Measurements from ENCODE around the gene FICD.

DNA sequence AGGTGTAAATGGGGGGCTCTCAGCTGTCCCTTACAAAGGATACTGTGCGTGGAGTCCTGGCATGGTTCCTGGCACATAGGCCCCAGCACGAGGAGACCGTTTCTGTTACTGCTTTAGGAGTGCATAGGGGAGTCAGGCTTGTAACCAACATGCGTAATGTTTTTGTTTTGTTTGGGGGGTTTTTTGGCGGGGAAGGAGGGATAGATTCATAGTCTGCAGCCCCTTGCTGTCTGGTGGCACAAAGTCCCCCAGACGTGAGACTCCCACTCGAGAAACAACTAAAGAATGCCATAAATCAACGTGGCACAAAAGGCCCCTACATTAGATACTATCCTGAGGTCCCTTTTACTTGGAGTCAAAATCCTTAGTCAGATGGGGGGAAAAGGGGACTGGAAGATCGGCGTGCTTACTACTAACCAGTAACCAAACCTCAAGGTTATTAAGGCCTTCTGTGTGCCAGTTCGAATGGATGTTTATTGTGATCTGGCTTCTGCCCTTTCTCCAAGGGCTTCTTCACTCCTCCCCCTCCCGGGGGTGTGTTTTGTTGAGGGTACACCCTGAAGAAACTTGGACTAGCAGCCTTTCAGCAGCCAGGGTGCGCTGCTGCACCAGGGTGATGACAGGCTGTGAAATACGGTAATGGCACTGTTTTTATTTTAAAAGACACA, 48.2 kb downstream of the FICD start:
- TF ChIP-seq, protein P1, sequence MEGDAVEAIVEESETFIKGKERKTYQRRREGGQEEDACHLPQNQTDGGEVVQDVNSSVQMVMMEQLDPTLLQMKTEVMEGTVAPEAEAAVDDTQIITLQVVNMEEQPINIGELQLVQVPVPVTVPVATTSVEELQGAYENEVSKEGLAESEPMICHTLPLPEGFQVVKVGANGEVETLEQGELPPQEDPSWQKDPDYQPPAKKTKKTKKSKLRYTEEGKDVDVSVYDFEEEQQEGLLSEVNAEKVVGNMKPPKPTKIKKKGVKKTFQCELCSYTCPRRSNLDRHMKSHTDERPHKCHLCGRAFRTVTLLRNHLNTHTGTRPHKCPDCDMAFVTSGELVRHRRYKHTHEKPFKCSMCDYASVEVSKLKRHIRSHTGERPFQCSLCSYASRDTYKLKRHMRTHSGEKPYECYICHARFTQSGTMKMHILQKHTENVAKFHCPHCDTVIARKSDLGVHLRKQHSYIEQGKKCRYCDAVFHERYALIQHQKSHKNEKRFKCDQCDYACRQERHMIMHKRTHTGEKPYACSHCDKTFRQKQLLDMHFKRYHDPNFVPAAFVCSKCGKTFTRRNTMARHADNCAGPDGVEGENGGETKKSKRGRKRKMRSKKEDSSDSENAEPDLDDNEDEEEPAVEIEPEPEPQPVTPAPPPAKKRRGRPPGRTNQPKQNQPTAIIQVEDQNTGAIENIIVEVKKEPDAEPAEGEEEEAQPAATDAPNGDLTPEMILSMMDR (IDR thresholded peaks at IDR 0.05), result peak; percentile 71 to 95 (median 88)
- no peak for TF ChIP-seq POLR2A (IDR thresholded peaks at IDR 0.05)
